Mesothelial cell of epicardium (in vitro differentiated cells): ENCODE measurements around the gene KRT14. TPM values are rescaled to one million over a fixed set of nuclear protein-coding genes. Genes with fewer than 3 reads are reported as not detected.

ENCODE experiments used
- DNase-seq, 2 experiments: peaks; one replicate each; pipeline ENCODE4 v3.0.0; 2021; ENCODE audit warnings: low spot score in 2 of 2; ENCODE audit not compliant: unreplicated experiment in 2 of 2
- H3K27ac Mint-ChIP-seq: 2 replicates; pipeline ENCODE4 v1.8.0; 2021; ENCODE audit warnings: mixed read lengths
- H3K27me3 Mint-ChIP-seq: 2 replicates; pipeline ENCODE4 v1.8.0; 2021; ENCODE audit warnings: low read depth, mixed read lengths
- H3K36me3 Mint-ChIP-seq: 2 replicates; pipeline ENCODE4 v1.8.0; 2021; ENCODE audit warnings: mixed read lengths
- H3K4me1 Mint-ChIP-seq: 2 replicates; pipeline ENCODE4 v1.8.0; 2021; ENCODE audit warnings: mixed read lengths
- H3K4me3 Mint-ChIP-seq: 2 replicates; pipeline ENCODE4 v1.8.0; 2021; ENCODE audit warnings: mild to moderate bottlenecking, moderate library complexity, mixed read lengths
- H3K9me3 Mint-ChIP-seq: 2 replicates; pipeline ENCODE4 v1.8.0; 2021; ENCODE audit warnings: mixed read lengths
- CTCF ChIP-seq: fragments of 200-600 bp; sonication (generic); IDR thresholded peaks from one replicate; pipeline ENCODE4 v1.5.0; 2021; ENCODE audit warnings: antibody characterized with exemption; ENCODE audit not compliant: unreplicated experiment
- total RNA-seq: library from RNA; stranded (reverse); gene quantifications from 3 replicates; pipeline ENCODE4 v1.2.1, GENCODE V29; 2021

The KRT14 gene
- total RNA-seq, 1 donor from 2014 or later: not detected

GRCh38 chr17:41575336-41575735, 11.4 kb downstream of the KRT14 start:
- no peaks in the 10 kb centered on the region for H3K36me3 Mint-ChIP-seq
- H3K27me3 Mint-ChIP-seq: peaks cover 8% of the 10 kb centered on the region
- no peak for DNase-seq
- no peaks in the 10 kb centered on the region for H3K9me3 Mint-ChIP-seq
- H3K4me1 Mint-ChIP-seq: peaks cover 4% of the 10 kb centered on the region
- no peak overlapping the region for H3K27ac Mint-ChIP-seq
- no peak overlapping the region for H3K4me3 Mint-ChIP-seq
- no peak for TF ChIP-seq CTCF

- peaks cover 17% of the 10 kb centered on the region for H3K27me3 Mint-ChIP-seq
- H3K4me1 Mint-ChIP-seq: no peaks in the 10 kb centered on the region
- DNase-seq: no peak
- TF ChIP-seq CTCF: no peak
- no peaks in the 10 kb centered on the region for H3K9me3 Mint-ChIP-seq
- H3K27ac Mint-ChIP-seq: no peak within 1 kb of the TSS
- H3K36me3 Mint-ChIP-seq: no peaks in the 10 kb centered on the region
- H3K4me3 Mint-ChIP-seq: no peak within 1 kb of the TSS
Observed at GRCh38 chr17:41571561-41572434, 14.9 kb downstream of the KRT14 start, which contains the start of gene KRT9. Gene KRT9, minus strand, starts transcription at chr17:41572059. Its CDS starts 67 bp downstream, at chr17:41571992.

DNA sequence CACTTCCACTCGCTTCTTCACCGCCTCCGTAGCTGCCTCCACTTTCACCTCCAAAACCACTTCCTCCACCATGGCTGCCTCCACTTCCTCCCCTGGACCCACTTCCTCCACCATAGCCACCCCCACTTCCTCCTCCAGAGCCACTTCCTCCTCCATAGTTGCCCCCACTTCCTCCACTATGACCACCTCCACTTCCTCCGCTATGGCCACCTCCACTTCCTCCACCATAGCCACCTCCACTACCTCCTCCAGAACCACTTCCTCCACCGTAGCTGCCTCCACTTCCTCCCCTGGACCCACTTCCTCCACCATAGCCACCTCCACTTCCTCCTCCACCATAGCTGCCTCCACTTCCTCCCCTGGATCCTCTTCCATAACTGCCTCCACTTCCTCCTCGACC, 19.4 kb downstream of the KRT14 start:
- DNase-seq: no peak
- Mint-ChIP-seq H3K4me1 (peaks cover 8% of the 10 kb centered on the region), H3K27ac (no peak overlapping the region), H3K4me3 (no peak overlapping the region), H3K27me3 (peaks cover 17% of the 10 kb centered on the region), H3K36me3 (no peaks in the 10 kb centered on the region), H3K9me3 (no peaks in the 10 kb centered on the region)
- TF ChIP-seq CTCF: no peak

- Mint-ChIP-seq H3K36me3 (no peaks in the 10 kb centered on the region), H3K4me1 (peaks cover 8% of the 10 kb centered on the region), H3K27me3 (peaks cover 9% of the 10 kb centered on the region), H3K4me3 (no peak overlapping the region), H3K9me3 (no peaks in the 10 kb centered on the region), H3K27ac (no peak overlapping the region)
- no peak for DNase-seq
- no peak for TF ChIP-seq CTCF
Observed at GRCh38 chr17:41565338-41565737, 21.4 kb downstream of the KRT14 start.

DNA sequence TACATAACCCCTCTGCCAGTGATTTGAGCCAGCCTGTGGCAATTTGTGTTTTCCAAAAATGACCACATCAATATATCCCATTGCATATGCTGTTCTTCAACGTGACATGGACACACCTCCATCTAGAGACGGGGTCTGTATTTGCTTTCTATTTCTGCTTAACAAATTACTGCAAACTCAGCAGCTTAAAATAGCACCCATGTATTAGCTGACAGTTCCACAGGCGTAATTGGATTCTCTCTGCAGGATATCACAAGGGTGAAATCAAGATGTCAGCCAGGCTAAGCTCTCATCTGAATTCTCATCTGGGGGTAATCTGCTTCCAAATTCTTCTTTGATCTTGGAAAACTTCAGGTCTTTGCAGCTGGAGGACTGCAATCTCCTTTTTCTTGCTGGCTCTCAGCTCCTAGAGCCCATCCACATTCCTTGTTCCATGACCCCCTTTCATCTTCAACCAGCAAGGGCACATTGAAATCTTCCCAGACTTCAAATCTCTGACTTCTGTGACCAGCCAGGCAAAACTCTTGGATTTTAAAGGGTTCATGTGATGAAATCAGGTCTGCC, 23.0 kb downstream of the KRT14 start:
- H3K9me3 Mint-ChIP-seq: no peaks in the 10 kb centered on the region
- H3K36me3 Mint-ChIP-seq: no peaks in the 10 kb centered on the region
- no peak overlapping the region for H3K4me3 Mint-ChIP-seq
- peaks cover 8% of the 10 kb centered on the region for H3K4me1 Mint-ChIP-seq
- no peak for TF ChIP-seq CTCF
- H3K27me3 Mint-ChIP-seq: no peaks in the 10 kb centered on the region
- no peak for DNase-seq
- no peak overlapping the region for H3K27ac Mint-ChIP-seq
